T-cell (primary cell): ENCODE data around the gene UGT1A7. TPM values are rescaled to one million over a fixed set of nuclear protein-coding genes. Genes with fewer than 3 reads are reported as not detected.
A peak's percentile ranks its signal among the peaks of the same experiment; 100 is the strongest.

Source experiments
- ATAC-seq, 4 experiments: fragments of 200-7000 bp in 3 of 4; fragments of 150-1000 bp in 1 of 4; cut with Tn5 transposase; replicated peaks in 1 of 4; 1 replicate in 3 of 4; 2 replicates in 1 of 4; pipeline ENCODE4 v1.10.0; 2021; ENCODE audit warnings: moderate library complexity in 3 of 4, mild to moderate bottlenecking in 2 of 4, moderate number of reproducible peaks in 1 of 4
- CTCF ChIA-PET, 2 donors: fragments of 300-600 bp; sonication (Branson Sonifier 250); formaldehyde crosslinking; loops; one replicate each; lab custom pipeline; 2022; ENCODE audit warnings: antibody characterized with exemption in 2 of 2; lab: Charles Lee
- POLR2A ChIA-PET, 2 donors: fragments of 300-600 bp; sonication (Branson Sonifier 250); formaldehyde crosslinking; loops; one replicate each; lab custom pipeline; 2022; ENCODE audit warnings: antibody characterized with exemption in 2 of 2; lab: Charles Lee
- DNase-seq, 35 experiments: peaks; one replicate each; pipeline versions ENCODE4 v3.0.0 to v3.0.0-alpha.2; 2013 to 2023
- H3K27ac ChIP-seq: one replicate; pipeline ENCODE4 v1.5.1; 2013; ENCODE audit warnings: low read length
- H3K27me3 ChIP-seq, 2 experiments: replicated peaks in 1 of 2; 1 replicate in 1 of 2; 2 replicates in 1 of 2; pipeline versions ENCODE4 v1.6.1 to v1.7.0; 2013; ENCODE audit warnings: low read length in 1 of 2, mixed read lengths in 1 of 2; ENCODE audit not compliant: control insufficient read depth in 2 of 2, insufficient read depth in 2 of 2; ENCODE audit errors: extremely low read depth in 1 of 2
- H3K36me3 ChIP-seq, 2 donors: 1 replicate in 1 of 2; 2 replicates in 1 of 2; pipeline versions ENCODE4 v1.6.1 to v1.7.0; 2013; ENCODE audit warnings: low read length in 1 of 2; ENCODE audit not compliant: control insufficient read depth in 2 of 2, insufficient read depth in 1 of 2; ENCODE audit errors: extremely low read depth in 1 of 2
- H3K4me1 ChIP-seq, 2 experiments: 1 replicate in 1 of 2; 2 replicates in 1 of 2; pipeline versions ENCODE4 v1.6.1 to v1.7.0; 2013; ENCODE audit warnings: low read length in 2 of 2, mixed read lengths in 1 of 2; ENCODE audit not compliant: insufficient read depth in 2 of 2, control insufficient read depth in 1 of 2; ENCODE audit errors: extremely low read depth in 1 of 2
- H3K4me3 ChIP-seq, 2 donors: 1 replicate in 1 of 2; 2 replicates in 1 of 2; pipeline versions ENCODE4 v1.5.1 to v1.7.0; 2013; ENCODE audit warnings: mild to moderate bottlenecking in 2 of 2, low read length in 1 of 2, moderate library complexity in 1 of 2; ENCODE audit not compliant: control insufficient read depth in 1 of 2; ENCODE audit errors: extremely low read depth in 1 of 2
- H3K9me3 ChIP-seq: 2 replicates; pipeline ENCODE4 v1.7.0; 2013
- H3K27ac Mint-ChIP-seq, 2 donors: one replicate each; pipeline ENCODE4 v1.8.0; 2020 to 2021; ENCODE audit warnings: mild to moderate bottlenecking in 2 of 2, mixed read lengths in 2 of 2
- H3K27me3 Mint-ChIP-seq, 2 donors: one replicate each; pipeline ENCODE4 v1.8.0; 2021 to 2022; ENCODE audit warnings: mixed read lengths in 2 of 2
- H3K36me3 Mint-ChIP-seq: one replicate; pipeline ENCODE4 v1.8.0; 2021; ENCODE audit warnings: mixed read lengths
- H3K4me1 Mint-ChIP-seq, 3 donors: one replicate each; pipeline ENCODE4 v1.8.0; 2020 to 2022; ENCODE audit warnings: mixed read lengths in 3 of 3, mild to moderate bottlenecking in 1 of 3
- H3K4me3 Mint-ChIP-seq, 3 donors: one replicate each; pipeline ENCODE4 v1.8.0; 2020 to 2022; ENCODE audit warnings: mild to moderate bottlenecking in 3 of 3, mixed read lengths in 3 of 3, moderate library complexity in 3 of 3
- H3K9me3 Mint-ChIP-seq, 3 donors: one replicate each; pipeline ENCODE4 v1.8.0; 2020 to 2022; ENCODE audit warnings: mixed read lengths in 3 of 3
- WGBS: methylation state at CpG from one replicate; pipeline ENCODE4 v1.1.5; 2013; ENCODE audit warnings: missing lambda C conversion rate; ENCODE audit not compliant: insufficient coverage; 5-methylcytosine and 5-hydroxymethylcytosine counted together
- total RNA-seq, 35 experiments: library from RNA in 6 of 35; stranded (reverse) in 6 of 35; fragments of 120-200 nt in 1 of 35; gene quantifications; one replicate each; pipeline versions ENCODE4 v1.2.1 to v1.2.4 and lab custom pipeline; 2013 to 2026

The UGT1A7 gene
- total RNA-seq, 5 donors from 2014 or later (not counting 1 experiment from before 2014, with no cell fraction given) = 0.10 TPM; not detected in 4

- Mint-ChIP-seq H3K4me3 (no peak overlapping the region), H3K4me1 (no peaks in the 10 kb centered on the region), H3K9me3 (peaks cover 0 to 5% (median 0%) of the 10 kb centered on the region in 3 donors), H3K27ac (no peak overlapping the region), H3K27me3 (peaks cover 9 to 22% of the 10 kb centered on the region in 2 donors), H3K36me3 (no peaks in the 10 kb centered on the region)
- no peak overlapping the region for H3K4me3 ChIP-seq
- DNase-seq (no peak), ATAC-seq (no peak)
- peaks cover 0 to 34% of the 10 kb centered on the region in 2 experiments for H3K27me3 ChIP-seq
- ChIA-PET CTCF (no interaction called here), POLR2A (no interaction called here)
- H3K4me1 ChIP-seq = no peaks in the 10 kb centered on the region
- no peaks in the 10 kb centered on the region for H3K36me3 ChIP-seq
- no peak overlapping the region for H3K27ac ChIP-seq
- 84% methylated on average over 7 of the region's 7 CpGs for WGBS
- H3K9me3 ChIP-seq = no peaks in the 10 kb centered on the region
Measured at GRCh38 chr2:233800208-233800607, 118.5 kb downstream of the UGT1A7 start.

- no peak overlapping the region for H3K27ac ChIP-seq
- no peak overlapping the region for H3K4me3 ChIP-seq
- H3K9me3 ChIP-seq = no peaks in the 10 kb centered on the region
- POLR2A ChIA-PET = no interaction called here
- H3K4me1 ChIP-seq = no peaks in the 10 kb centered on the region
- WGBS = 92% methylated on average over 3 of the region's 9 CpGs
- no peaks in the 10 kb centered on the region for H3K36me3 ChIP-seq
- CTCF ChIA-PET = no interaction called here
- ATAC-seq (peak in 1 of 4 experiments; percentile 42), DNase-seq (peak in 1 of 35 experiments; percentile 13)
- Mint-ChIP-seq H3K9me3 (peaks cover 0 to 5% (median 0%) of the 10 kb centered on the region in 3 donors), H3K4me3 (no peak overlapping the region), H3K36me3 (no peaks in the 10 kb centered on the region), H3K4me1 (no peaks in the 10 kb centered on the region), H3K27me3 (peaks cover 9 to 22% of the 10 kb centered on the region in 2 donors), H3K27ac (no peak overlapping the region)
- H3K27me3 ChIP-seq = peaks cover 0 to 34% of the 10 kb centered on the region in 2 experiments
Measured at GRCh38 chr2:233801357-233802131, 119.8 kb downstream of the UGT1A7 start.

GRCh38 chr2:233802132-233802815 lies 120.6 kb downstream of the UGT1A7 start:
- H3K4me3 Mint-ChIP-seq = no peak overlapping the region
- Histone ChIP-seq H3K9me3 (no peaks in the 10 kb centered on the region), H3K4me1 (no peaks in the 10 kb centered on the region), H3K27ac (no peak overlapping the region), H3K4me3 (no peak overlapping the region), H3K27me3 (peaks cover 0 to 36% of the 10 kb centered on the region in 2 experiments), H3K36me3 (no peaks in the 10 kb centered on the region)
- H3K4me1 Mint-ChIP-seq = no peaks in the 10 kb centered on the region
- DNase-seq (peak in 1 of 35 experiments; percentile 9), ATAC-seq (no peak)
- peaks cover 9 to 22% of the 10 kb centered on the region in 2 donors for H3K27me3 Mint-ChIP-seq
- ChIA-PET POLR2A (no interaction called here), CTCF (no interaction called here)
- H3K36me3 Mint-ChIP-seq = no peaks in the 10 kb centered on the region
- no CpG with 5 or more reads among the region's 3 CpGs for WGBS
- no peak overlapping the region for H3K27ac Mint-ChIP-seq
- H3K9me3 Mint-ChIP-seq = peaks cover 0 to 5% (median 0%) of the 10 kb centered on the region in 3 donors

- H3K9me3 Mint-ChIP-seq = peaks cover 0 to 5% (median 0%) of the 10 kb centered on the region in 3 donors
- H3K4me3 ChIP-seq = no peak overlapping the region
- H3K4me1 ChIP-seq = no peaks in the 10 kb centered on the region
- ChIA-PET CTCF (no interaction called here), POLR2A (no interaction called here)
- 83% methylated on average over 1 of the region's 2 CpGs for WGBS
- H3K27me3 Mint-ChIP-seq = peaks cover 9 to 20% of the 10 kb centered on the region in 2 donors
- no peaks in the 10 kb centered on the region for H3K4me1 Mint-ChIP-seq
- no peaks in the 10 kb centered on the region for H3K9me3 ChIP-seq
- H3K27me3 ChIP-seq = peaks cover 0 to 47% of the 10 kb centered on the region in 2 experiments
- ATAC-seq (no peak), DNase-seq (no peak)
- no peak overlapping the region for H3K27ac Mint-ChIP-seq
- H3K36me3 Mint-ChIP-seq = no peaks in the 10 kb centered on the region
- no peak overlapping the region for H3K27ac ChIP-seq
- H3K4me3 Mint-ChIP-seq = no peak overlapping the region
- H3K36me3 ChIP-seq = no peaks in the 10 kb centered on the region
Measured at GRCh38 chr2:233803292-233803911, 121.7 kb downstream of the UGT1A7 start.

GRCh38 chr2:233803994-233804393 lies 122.3 kb downstream of the UGT1A7 start:
- Histone ChIP-seq H3K27ac (no peak overlapping the region), H3K27me3 (peaks cover 0 to 48% of the 10 kb centered on the region in 2 experiments), H3K4me3 (no peak overlapping the region), H3K9me3 (no peaks in the 10 kb centered on the region), H3K36me3 (no peaks in the 10 kb centered on the region), H3K4me1 (no peaks in the 10 kb centered on the region)
- POLR2A ChIA-PET = no interaction called here
- CTCF ChIA-PET = no interaction called here
- Mint-ChIP-seq H3K4me3 (no peak overlapping the region), H3K4me1 (no peaks in the 10 kb centered on the region), H3K9me3 (peaks cover 0 to 5% (median 0%) of the 10 kb centered on the region in 3 donors), H3K27ac (no peak overlapping the region), H3K36me3 (no peaks in the 10 kb centered on the region), H3K27me3 (peaks cover 9 to 24% of the 10 kb centered on the region in 2 donors)
- DNase-seq = peak in 1 of 35 experiments; percentile 0
- WGBS = 61% methylated on average over 8 of the region's 8 CpGs
- ATAC-seq = no peak

GRCh38 chr2:233807215-233807865 lies 125.6 kb downstream of the UGT1A7 start:
- no peaks in the 10 kb centered on the region for H3K36me3 ChIP-seq
- H3K4me1 Mint-ChIP-seq = no peaks in the 10 kb centered on the region
- H3K4me3 ChIP-seq = no peak overlapping the region
- ChIA-PET CTCF (no interaction called here), POLR2A (no interaction called here)
- H3K9me3 ChIP-seq = no peaks in the 10 kb centered on the region
- no peaks in the 10 kb centered on the region for H3K4me1 ChIP-seq
- H3K27me3 Mint-ChIP-seq = peaks cover 12 to 39% of the 10 kb centered on the region in 2 donors
- H3K27ac ChIP-seq = no peak overlapping the region
- no peak overlapping the region for H3K4me3 Mint-ChIP-seq
- H3K27me3 ChIP-seq = peaks cover 0 to 56% of the 10 kb centered on the region in 2 experiments
- DNase-seq = peak in 2 of 35 experiments; percentile 4 to 16
- no peak for ATAC-seq
- H3K9me3 Mint-ChIP-seq = no peaks in the 10 kb centered on the region
- WGBS = 78% methylated on average over 8 of the region's 12 CpGs
- no peak overlapping the region for H3K27ac Mint-ChIP-seq
- no peaks in the 10 kb centered on the region for H3K36me3 Mint-ChIP-seq
